D721Med (cell line): Measurements from ENCODE around the gene KRTAP25-1.
A peak's percentile ranks its signal among the peaks of the same experiment; 100 is the strongest.

Experiments
- DNase-seq: peaks from one replicate; pipeline ENCODE4 v3.0.0; 2011; ENCODE audit warnings: low spot score; ENCODE audit not compliant: insufficient read length
- FAIRE-seq: peaks from 2 replicates; lab custom pipeline; 2011; peaks lifted over from hg19 to GRCh38; lab: Jason Lieb, UNC
- CTCF ChIP-seq: IDR thresholded peaks from 2 replicates; pipeline ENCODE4 v1.5.1; 2012; ENCODE audit warnings: mild to moderate bottlenecking, control low read depth; ENCODE audit not compliant: insufficient read depth; ENCODE audit errors: missing control alignments

KRTAP25-1 gene

DNA sequence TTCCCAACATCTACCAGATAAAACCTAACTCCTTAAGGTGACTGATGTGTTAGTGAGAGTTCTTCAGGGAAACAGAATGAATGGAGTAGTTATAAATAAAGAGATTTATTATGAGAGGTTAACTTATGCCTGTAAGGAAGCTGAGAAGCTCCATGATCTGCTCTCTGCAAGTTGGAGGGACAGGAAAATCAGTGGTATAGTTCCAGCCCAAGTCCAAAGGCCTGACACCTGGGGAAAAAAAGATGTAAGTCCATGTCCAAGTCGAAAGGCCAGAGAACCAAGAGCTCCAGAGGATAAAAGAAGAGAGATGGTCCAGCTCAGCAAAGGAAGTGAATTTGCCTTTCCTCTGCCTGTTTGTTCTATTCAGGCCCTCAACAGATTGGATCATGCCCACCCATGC is 33.6 kb downstream of the KRTAP25-1 start:
- no peak for TF ChIP-seq CTCF
- no peak for FAIRE-seq
- DNase-seq = no peak

- TF ChIP-seq CTCF = no peak
- DNase-seq = no peak
- FAIRE-seq = no peak
Measured at GRCh38 chr21:30251781-30252180, 37.5 kb downstream of the KRTAP25-1 start.

DNA sequence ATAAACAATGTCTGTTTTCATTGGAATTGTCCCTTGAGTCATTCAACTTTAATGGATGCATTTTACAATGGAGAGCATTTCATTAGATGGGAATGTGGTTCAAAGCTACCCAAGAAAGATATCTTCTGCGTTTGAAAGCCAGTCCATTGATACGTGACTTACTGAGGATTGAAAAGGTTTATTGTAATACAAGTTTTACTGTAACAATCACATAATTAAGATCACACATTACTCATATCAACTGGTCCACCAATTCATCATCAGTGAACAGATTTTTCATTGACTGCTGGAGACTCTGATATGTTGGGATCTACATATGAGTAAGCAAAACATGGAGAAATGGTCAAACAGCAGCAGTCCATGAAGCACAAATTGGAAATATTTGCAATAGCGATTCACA is 39.4 kb downstream of the KRTAP25-1 start:
- no peak for DNase-seq
- peak; percentile 6 for FAIRE-seq
- no peak for TF ChIP-seq CTCF

DNA sequence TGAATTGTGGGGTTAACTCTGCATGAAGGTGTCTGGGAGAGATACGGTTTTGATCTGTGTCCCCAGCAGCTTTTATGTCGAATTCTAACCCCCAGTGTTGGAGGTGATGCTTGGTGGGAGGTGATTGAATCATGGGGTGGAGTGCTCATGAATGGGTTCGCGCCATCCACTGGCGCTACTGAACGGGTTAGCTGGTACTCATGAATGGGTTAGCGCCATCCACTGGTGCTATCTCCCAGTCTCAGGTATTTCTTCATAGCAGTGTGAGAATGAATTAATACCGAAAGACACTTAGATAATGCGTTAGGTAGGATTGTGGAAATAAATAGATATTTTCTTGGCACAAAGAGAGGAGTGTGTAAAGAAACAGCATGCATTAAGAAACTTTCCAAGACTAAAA is 40.5 kb downstream of the KRTAP25-1 start:
- FAIRE-seq = no peak
- no peak for TF ChIP-seq CTCF
- DNase-seq = no peak

- no peak for TF ChIP-seq CTCF
- FAIRE-seq = no peak
- DNase-seq = no peak
Measured at GRCh38 chr21:30245061-30245460, 44.3 kb downstream of the KRTAP25-1 start.

DNA sequence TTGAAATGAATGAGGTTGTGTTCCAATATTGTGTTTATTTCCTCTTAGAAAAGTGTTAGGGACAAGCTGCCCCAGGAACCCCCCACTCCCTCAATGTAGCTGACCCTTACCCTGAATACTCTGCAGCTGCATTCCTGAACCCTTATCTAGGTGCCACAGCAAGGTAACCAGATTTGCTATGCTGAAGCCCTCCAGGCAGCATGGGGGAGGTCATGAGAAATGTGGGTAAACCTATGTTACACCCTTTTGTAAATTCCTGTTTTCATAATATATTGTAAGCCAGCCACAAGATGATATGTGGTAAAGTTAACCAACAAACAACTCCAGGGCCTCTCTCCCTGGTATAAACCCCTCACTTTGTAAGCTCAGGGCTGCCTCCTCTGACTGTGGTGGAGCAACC is 45.6 kb downstream of the KRTAP25-1 start:
- DNase-seq (no peak), FAIRE-seq (no peak)
- no peak for TF ChIP-seq CTCF

DNA sequence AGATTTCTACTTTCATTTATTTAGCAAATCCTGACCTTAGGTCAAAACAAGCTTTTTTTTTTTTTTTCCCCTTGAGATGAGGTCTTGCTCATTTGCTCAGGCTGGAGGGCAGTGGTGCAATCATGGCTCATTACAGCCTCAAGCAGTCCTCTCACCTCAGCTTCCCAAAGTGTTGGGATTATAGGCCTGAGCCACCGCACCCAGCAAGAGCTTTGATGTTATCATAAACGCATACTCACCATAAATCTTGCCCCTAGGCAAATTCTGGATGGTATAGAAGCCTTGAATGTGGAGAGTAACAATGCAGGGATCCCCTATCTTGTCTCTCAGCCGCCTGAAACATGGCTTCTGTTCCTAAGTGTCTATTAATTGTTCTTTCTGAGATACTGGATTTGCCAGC is 48.7 kb downstream of the KRTAP25-1 start:
- TF ChIP-seq CTCF = no peak
- DNase-seq (no peak), FAIRE-seq (no peak)
